Heart left ventricle (tissue), 16 donors: Measurements from ENCODE around the gene MITD1. TPM values are rescaled to one million over a fixed set of nuclear protein-coding genes. Genes with fewer than 3 reads are reported as not detected.
A peak's percentile ranks its signal among the peaks of the same experiment; 100 is the strongest.

Source experiments
- ATAC-seq, 4 donors: fragments of 200-7000 bp; cut with Tn5 transposase; one replicate each; pipeline ENCODE4 v1.9.1; 2020 to 2022; ENCODE audit warnings: moderate library complexity in 4 of 4, mild to moderate bottlenecking in 3 of 4, moderate number of reproducible peaks in 1 of 4
- DNase-seq, 5 donors: peaks; one replicate each; pipeline ENCODE4 v3.0.0-alpha.2; 2020
- H3K27ac ChIP-seq, 12 donors: fragments of 200-600 bp; sonication (generic) in 4 of 12; one replicate each; pipeline versions ENCODE4 v1.5.0 to v1.8.0; 2016 to 2022; ENCODE audit warnings: mild to moderate bottlenecking in 2 of 12
- H3K27me3 ChIP-seq, 9 donors: fragments of 200-600 bp; sonication (generic) in 2 of 9; one replicate each; pipeline versions ENCODE4 v1.5.1 to v1.8.0; 2016 to 2022; ENCODE audit warnings: mild to moderate bottlenecking in 3 of 9
- H3K36me3 ChIP-seq, 9 donors: fragments of 200-600 bp; sonication (generic) in 2 of 9; one replicate each; pipeline versions ENCODE4 v1.5.0 to v1.8.0; 2018 to 2022; ENCODE audit warnings: mild to moderate bottlenecking in 2 of 9
- H3K4me1 ChIP-seq, 12 donors: fragments of 200-600 bp; sonication (generic) in 4 of 12; one replicate each; pipeline versions ENCODE4 v1.5.0 to v1.8.0; 2016 to 2022; ENCODE audit warnings: mild to moderate bottlenecking in 3 of 12
- H3K4me3 ChIP-seq, 12 donors: fragments of 200-600 bp; sonication (generic) in 4 of 12; one replicate each; pipeline versions ENCODE4 v1.5.0 to v1.8.0; 2017 to 2022; ENCODE audit warnings: mild to moderate bottlenecking in 9 of 12, moderate library complexity in 4 of 12
- H3K9me3 ChIP-seq, 12 donors: fragments of 200-600 bp; sonication (generic) in 4 of 12; one replicate each; pipeline versions ENCODE4 v1.5.0 to v1.8.0; 2016 to 2022; ENCODE audit warnings: mild to moderate bottlenecking in 1 of 12
- CTCF ChIP-seq, 12 donors: fragments of 200-600 bp; sonication (generic) in 4 of 12; IDR thresholded peaks; one replicate each; pipeline versions ENCODE4 v1.5.0 to v1.8.0; 2018 to 2022; ENCODE audit warnings: antibody characterized with exemption in 12 of 12, mild to moderate bottlenecking in 5 of 12
- POLR2A ChIP-seq, 2 donors: fragments of 450-650 bp; IDR thresholded peaks; one replicate each; pipeline ENCODE4 v1.6.1; 2017; ENCODE audit warnings: antibody characterized with exemption in 2 of 2, mild to moderate bottlenecking in 2 of 2, moderate library complexity in 2 of 2
- WGBS, 4 donors: extraction: QIAGEN DNeasy Blood & Tissue Kit in 2 of 4; methylation state at CpG; one replicate each; pipeline versions ENCODE4 v1.1.5 to v1.1.7; 2013 to 2018; 5-methylcytosine and 5-hydroxymethylcytosine counted together
- intact Hi-C, 10 donors: fragments of 100-400 bp; cut with DNase I; formaldehyde crosslinking; loops; one replicate each; pipeline versions ENCODE4 v1.11.1 to v1.14.2; 2022
- polyA plus RNA-seq, 2 donors: library from polyadenylated mRNA; stranded (reverse); fragments of 200-250 nt; gene quantifications; one replicate each; pipeline ENCODE4 v1.2.3, GENCODE V29; 2013
- total RNA-seq, 9 donors: library from RNA; depleted of rRNA in 2 of 9; stranded (reverse); fragments of >200 nt in 2 of 9; fragmentation: NEBNext Ultra II Directional in 3 of 9; extraction: Animal tissue kit (Norgen Biotek cat#: 25700) in 3 of 9; gene quantifications; one replicate each; pipeline versions ENCODE4 v1.1.0 to v1.2.4, GENCODE V29; 2016 to 2023
- donor health status: ischemic (EF 13 %, LVEDD 7.1; RV severe dilation, severe dysfunction).
- donor health status: healthy with polysubstance abuse.
- donor health status: DM: no; HTN: yes; CAD: no.
- donor health status: DM: no; HTN: no; CAD: no.
- donor health status: ischemic (EF 25% LVEDD 6.9; RV normal size, moderate dysfunction).
- donor health status: ischemic (EF 25% LVEDD 5.7; RV mildly dilated, moderate dysfunction).
- donor health status: healthy.
- donor health status: DM: yes; HTN: yes; CAD: no.
- donor health status: ischemic (EF 35%, LVEDD 5.7; RV mildly dilated, moderate dysfunction).
- donor health status: nonischemic (EF 11% LVEDD 7.7; RV severe dilation, severe dysfunction).
- donor health status: DM: yes; HTN: yes; CAD: no.
- donor health status: PGD.
- donor health status: ischemic (EF 29% LVEDD 5.4; RV normal size, mild dysfunction).
- donor health status: nonischemic (EF 23%, LVEDD 6.1; RV moderate dilation, normal function).

The MITD1 gene
- total and polyA plus RNA-seq, 11 donors: 8.4 to 22.6 (median 14.1) TPM

DNA sequence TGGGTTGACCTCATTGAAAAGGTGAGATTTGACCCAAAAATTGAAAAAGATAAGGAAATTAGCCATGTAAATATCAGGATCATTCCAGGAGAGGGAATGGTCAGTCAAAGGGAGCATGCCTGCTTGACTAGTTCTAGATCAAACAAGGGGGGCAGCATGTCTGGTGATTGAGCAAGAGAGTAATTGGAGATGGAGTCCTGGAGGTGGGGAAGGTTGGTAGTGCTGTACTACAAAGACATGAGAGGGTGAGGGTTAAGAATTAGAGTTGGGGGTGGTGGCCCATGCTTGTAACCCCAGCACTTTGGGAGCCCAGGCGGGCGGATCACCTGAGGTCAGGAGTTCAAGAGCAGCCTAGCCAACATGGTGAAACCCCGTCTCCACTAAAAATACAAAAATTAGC is 2.2 kb upstream of the MITD1 start:
- H3K36me3 ChIP-seq: peaks cover 0 to 21% (median 9%) of the 10 kb centered on the region in 9 donors
- TF ChIP-seq CTCF (IDR thresholded peaks at IDR 0.05): no peak
- TF ChIP-seq POLR2A (IDR thresholded peaks at IDR 0.05): no peak
- DNase-seq: no peak
- no peaks in the 10 kb centered on the region for H3K27me3 ChIP-seq
- intact Hi-C loops: loop anchor here in 6 of 10 donors (5.0 to 10.0 kb wide), 4 partner anchors 41 to 312 kb away; partner anchors contain the start of genes EIF5B (in 5 of the 6), TXNDC9 (in 5 of the 6), REV1 (in 3 of the 6) and C2orf15 (in 1 of the 6)
- H3K4me1 ChIP-seq: peaks cover 4 to 50% (median 28%) of the 10 kb centered on the region in 12 donors
- no peak overlapping the region for H3K4me3 ChIP-seq
- H3K9me3 ChIP-seq: no peaks in the 10 kb centered on the region
- WGBS, 4 donors: 95 to 96% (median 96%) methylated on average over 3 of the region's 3 CpGs
- no peak overlapping the region for H3K27ac ChIP-seq
- ATAC-seq: no peak

DNA sequence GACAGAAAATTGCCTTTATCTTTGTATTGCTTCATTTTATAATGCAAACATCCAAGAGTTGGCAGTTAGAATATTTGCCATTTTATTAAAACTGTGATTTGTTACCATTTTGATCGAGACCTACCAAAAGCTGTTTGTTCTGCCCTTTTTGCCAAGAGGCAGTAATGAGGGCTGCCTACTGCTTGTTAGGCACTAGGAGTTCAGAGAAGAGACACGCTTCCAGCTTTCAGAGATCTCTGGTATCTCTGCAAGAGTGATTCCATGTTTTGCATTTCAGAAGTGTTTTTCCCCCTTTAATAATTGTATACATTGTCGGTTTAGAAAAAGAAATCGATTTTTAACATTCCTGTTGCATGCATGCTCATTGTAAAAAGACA is 754 bp upstream of the MITD1 start:
- no peak for ATAC-seq
- Histone ChIP-seq H3K27me3 (no peaks in the 10 kb centered on the region), H3K9me3 (no peaks in the 10 kb centered on the region), H3K27ac (peak overlapping the region in 10 of 12 donors; percentile 62 to 92 (median 78)), H3K4me1 (peaks cover 4 to 55% (median 28%) of the 10 kb centered on the region in 12 donors), H3K4me3 (peak overlapping the region; percentile 66 to 92 (median 80)), H3K36me3 (peaks cover 0 to 11% (median under 1%) of the 10 kb centered on the region in 9 donors)
- TF ChIP-seq POLR2A (IDR thresholded peaks at IDR 0.05) (no peak), CTCF (IDR thresholded peaks at IDR 0.05) (no peak)
- intact Hi-C loops: loop anchor here in 8 of 10 donors (1.0 to 10.0 kb wide), 7 partner anchors 27 to 313 kb away; partner anchors contain the start of genes TXNDC9 (in 8 of the 8), EIF5B (in 6 of the 8), REV1 (in 3 of the 8) and C2orf15 (in 1 of the 8)
- WGBS, 4 donors: 3 to 6% (median 4%) methylated on average over 4 of the region's 4 CpGs
- DNase-seq: no peak

DNA sequence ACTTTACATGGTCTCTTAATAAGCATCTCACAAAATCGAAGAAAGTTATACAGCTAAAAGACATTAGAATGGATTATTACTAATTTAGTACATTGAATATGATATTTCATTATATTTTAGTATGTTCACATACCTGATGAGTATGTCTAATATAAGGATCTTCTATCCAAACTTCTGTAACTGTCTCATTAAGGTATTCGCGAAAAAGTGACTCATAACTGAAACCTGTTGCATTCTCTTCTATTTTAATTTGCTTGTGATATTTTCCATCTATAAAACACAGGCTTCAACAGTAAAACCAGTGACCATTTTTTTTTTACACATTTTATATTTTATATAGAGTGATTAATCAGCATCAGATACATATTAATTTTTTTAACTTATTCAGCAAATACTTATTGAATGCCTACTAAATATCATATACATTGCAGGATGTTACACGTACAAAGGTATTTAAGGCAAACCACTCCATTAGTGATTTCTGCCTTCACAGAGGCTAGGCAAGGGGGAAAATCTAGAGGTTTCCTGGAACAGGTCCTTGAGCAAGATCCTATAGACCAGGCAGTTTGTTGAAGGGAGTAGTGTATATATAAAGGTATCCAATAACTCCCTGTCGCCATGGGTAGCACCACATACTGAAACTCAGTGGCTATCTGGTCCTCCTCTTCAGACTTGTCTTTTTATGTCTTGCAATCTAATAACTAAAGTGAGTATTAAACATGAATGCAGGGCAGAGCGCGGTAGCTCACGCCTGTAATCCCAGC is 9.3 kb downstream of the MITD1 start:
- WGBS, 4 donors: 95 to 98% (median 98%) methylated on average over 8 of the region's 8 CpGs

More for the DNA sequence above, 9.3 kb downstream of the MITD1 start:
- Histone ChIP-seq H3K36me3 (peaks cover 0 to 79% (median 73%) of the 10 kb centered on the region in 9 donors), H3K27me3 (no peaks in the 10 kb centered on the region), H3K9me3 (no peaks in the 10 kb centered on the region), H3K4me3 (no peak overlapping the region), H3K27ac (no peak overlapping the region), H3K4me1 (peaks cover 0 to 4% (median 0%) of the 10 kb centered on the region in 12 donors)
- ATAC-seq: no peak
- no peak for DNase-seq
- intact Hi-C loops: loop anchor here in 2 of 10 donors (10.0 kb wide), 2 partner anchors 163 to 323 kb away; partner anchors contain the start of genes EIF5B (in 1 of the 2), REV1 (in 1 of the 2) and TXNDC9 (in 1 of the 2)
- TF ChIP-seq CTCF (IDR thresholded peaks at IDR 0.05): no peak
- no peak for TF ChIP-seq POLR2A (IDR thresholded peaks at IDR 0.05)
